ENCODE measurements around the gene ALDH1A1. TPM values are rescaled to one million over a fixed set of nuclear protein-coding genes. Genes with fewer than 3 reads are reported as not detected.
A peak's percentile ranks its signal among the peaks of the same experiment; 100 is the strongest.

ALDH1A1 gene
- total RNA-seq, 1 donor from 2014 or later = 1.5 TPM

DNA sequence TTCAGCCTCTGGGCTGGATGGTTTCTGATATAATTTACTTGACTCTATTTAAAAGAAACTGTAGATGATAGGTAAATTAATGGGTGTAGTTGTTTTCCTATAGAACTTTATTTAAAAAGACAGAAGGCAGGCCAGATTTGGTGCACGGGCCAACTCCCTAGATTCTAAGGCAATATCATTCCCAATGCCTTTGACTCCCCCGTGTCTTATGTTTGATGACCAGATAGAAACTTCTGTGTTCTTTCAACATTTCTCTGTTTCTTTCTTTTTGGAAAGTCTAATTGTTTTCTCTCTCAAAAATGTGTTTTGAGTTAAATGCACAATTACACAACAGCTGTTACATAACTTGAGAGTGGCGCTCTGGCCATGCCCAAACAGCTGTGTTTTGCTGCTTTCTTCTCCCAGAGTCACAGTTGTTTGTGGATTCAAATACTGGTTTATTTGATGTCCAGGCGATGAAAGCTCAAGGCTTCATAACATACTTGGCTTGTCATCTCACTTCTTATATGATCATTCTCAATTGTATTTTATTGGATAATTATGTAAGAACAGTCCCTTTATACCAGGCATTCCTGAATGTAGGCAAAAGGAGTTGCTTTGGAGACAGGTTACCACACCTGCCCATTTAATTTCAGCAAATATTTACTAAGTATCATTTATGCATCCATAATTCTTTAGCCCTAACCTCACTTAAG is 1.7 kb upstream of the ALDH1A1 start:
- no peak for DNase-seq (ENCODE audit: low read depth)

GRCh38 chr9:72952381-72952690 is 517 bp downstream of the ALDH1A1 start:
- H3K9ac ChIP-seq (ENCODE audit: low read length) = no peak overlapping the region
- no peaks in the 10 kb centered on the region for H3K79me2 ChIP-seq (ENCODE audit: insufficient read depth, low read length)
- peak overlapping the region; percentile 7 for H3K4me3 Mint-ChIP-seq (ENCODE audit: unreplicated experiment)

More for the DNA sequence above, 1.7 kb upstream of the ALDH1A1 start:
- TF ChIP-seq EZH2 (IDR thresholded peaks at IDR 0.05; ENCODE audit: insufficient read depth, low read length) = no peak
- TF ChIP-seq, protein P1, sequence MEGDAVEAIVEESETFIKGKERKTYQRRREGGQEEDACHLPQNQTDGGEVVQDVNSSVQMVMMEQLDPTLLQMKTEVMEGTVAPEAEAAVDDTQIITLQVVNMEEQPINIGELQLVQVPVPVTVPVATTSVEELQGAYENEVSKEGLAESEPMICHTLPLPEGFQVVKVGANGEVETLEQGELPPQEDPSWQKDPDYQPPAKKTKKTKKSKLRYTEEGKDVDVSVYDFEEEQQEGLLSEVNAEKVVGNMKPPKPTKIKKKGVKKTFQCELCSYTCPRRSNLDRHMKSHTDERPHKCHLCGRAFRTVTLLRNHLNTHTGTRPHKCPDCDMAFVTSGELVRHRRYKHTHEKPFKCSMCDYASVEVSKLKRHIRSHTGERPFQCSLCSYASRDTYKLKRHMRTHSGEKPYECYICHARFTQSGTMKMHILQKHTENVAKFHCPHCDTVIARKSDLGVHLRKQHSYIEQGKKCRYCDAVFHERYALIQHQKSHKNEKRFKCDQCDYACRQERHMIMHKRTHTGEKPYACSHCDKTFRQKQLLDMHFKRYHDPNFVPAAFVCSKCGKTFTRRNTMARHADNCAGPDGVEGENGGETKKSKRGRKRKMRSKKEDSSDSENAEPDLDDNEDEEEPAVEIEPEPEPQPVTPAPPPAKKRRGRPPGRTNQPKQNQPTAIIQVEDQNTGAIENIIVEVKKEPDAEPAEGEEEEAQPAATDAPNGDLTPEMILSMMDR (IDR thresholded peaks at IDR 0.05; ENCODE audit: insufficient read depth, low read depth, low read length) = no peak
- Histone ChIP-seq H3K36me3 (ENCODE audit: insufficient read depth, low read length) (no peaks in the 10 kb centered on the region), H3K79me2 (ENCODE audit: insufficient read depth, low read length) (no peaks in the 10 kb centered on the region), H4K20me1 (ENCODE audit: insufficient read depth, low read length) (no peaks in the 10 kb centered on the region), H3K9ac (ENCODE audit: low read length) (no peak overlapping the region), H3K4me1 (ENCODE audit: insufficient read depth, low read length) (no peaks in the 10 kb centered on the region), H3K27ac (ENCODE audit: low read depth, low read length) (no peak overlapping the region), H3K27me3 (ENCODE audit: insufficient read depth, low read length) (no peaks in the 10 kb centered on the region), H3K4me2 (ENCODE audit: low read length) (no peak overlapping the region), H3K4me3 (ENCODE audit: insufficient read depth, low read depth, low read length) (no peak overlapping the region), H2AFZ (ENCODE audit: low read depth, low read length) (no peak overlapping the region), H3K9me3 (ENCODE audit: insufficient read depth, low read depth, low read length) (no peaks in the 10 kb centered on the region)
- FAIRE-seq = no peak
- Mint-ChIP-seq H3K36me3 (ENCODE audit: low read depth, unreplicated experiment) (no peaks in the 10 kb centered on the region), H3K27me3 (ENCODE audit: low read depth, unreplicated experiment) (no peaks in the 10 kb centered on the region), H3K27ac (ENCODE audit: unreplicated experiment) (no peak overlapping the region), H3K9me3 (ENCODE audit: unreplicated experiment) (peaks cover 2% of the 10 kb centered on the region), H3K4me1 (ENCODE audit: low read depth, unreplicated experiment) (no peaks in the 10 kb centered on the region), H3K4me3 (ENCODE audit: unreplicated experiment) (no peak overlapping the region)

More at GRCh38 chr9:72952381-72952690, 517 bp downstream of the ALDH1A1 start:
- Mint-ChIP-seq H3K27ac (ENCODE audit: unreplicated experiment) (no peak overlapping the region), H3K36me3 (ENCODE audit: low read depth, unreplicated experiment) (no peaks in the 10 kb centered on the region), H3K4me1 (ENCODE audit: low read depth, unreplicated experiment) (no peaks in the 10 kb centered on the region), H3K9me3 (ENCODE audit: unreplicated experiment) (no peaks in the 10 kb centered on the region), H3K27me3 (ENCODE audit: low read depth, unreplicated experiment) (no peaks in the 10 kb centered on the region)
- no peak overlapping the region for H3K4me3 ChIP-seq (ENCODE audit: insufficient read depth, low read depth, low read length)
- no peak for FAIRE-seq
- no peaks in the 10 kb centered on the region for H4K20me1 ChIP-seq (ENCODE audit: insufficient read depth, low read length)
- no peaks in the 10 kb centered on the region for H3K9me3 ChIP-seq (ENCODE audit: insufficient read depth, low read depth, low read length)
- H3K4me1 ChIP-seq (ENCODE audit: insufficient read depth, low read length) = no peaks in the 10 kb centered on the region
- no peak overlapping the region for H2AFZ ChIP-seq (ENCODE audit: low read depth, low read length)
- TF ChIP-seq EZH2 (IDR thresholded peaks at IDR 0.05; ENCODE audit: insufficient read depth, low read length) = no peak
- TF ChIP-seq, protein P1 (IDR thresholded peaks at IDR 0.05; ENCODE audit: insufficient read depth, low read depth, low read length) = no peak
- peaks cover 2% of the 10 kb centered on the region for H3K27me3 ChIP-seq (ENCODE audit: insufficient read depth, low read length)
- H3K27ac ChIP-seq (ENCODE audit: low read depth, low read length) = no peak overlapping the region
- H3K4me2 ChIP-seq (ENCODE audit: low read length) = no peak overlapping the region
- H3K36me3 ChIP-seq (ENCODE audit: insufficient read depth, low read length) = no peaks in the 10 kb centered on the region
- no peak for DNase-seq (ENCODE audit: low read depth)

Data from astrocyte (in vitro differentiated cells and primary cell).